Stomach (tissue), 4 donors: ENCODE measurements around the gene MSI2.

Experiments used
- EP300 ChIP-seq: sonication (generic); formaldehyde crosslinking; IDR thresholded peaks from one replicate; pipeline ENCODE4 v1.6.1; 2017; ENCODE audit warnings: antibody characterized with exemption
- POLR2A ChIP-seq, 4 donors: fragments of 450-650 bp; IDR thresholded peaks; one replicate each; pipeline ENCODE4 v1.6.1; 2016; ENCODE audit warnings: antibody characterized with exemption in 4 of 4, control low read depth in 2 of 4, mild to moderate bottlenecking in 1 of 4, moderate library complexity in 1 of 4
- POLR2AphosphoS5 ChIP-seq, 3 donors: sonication (generic); formaldehyde crosslinking; IDR thresholded peaks; one replicate each; pipeline ENCODE4 v1.6.1; 2016; ENCODE audit warnings: antibody characterized with exemption in 3 of 3
- TF ChIP-seq, protein P1 (sequence below), 7 experiments: fragments of 450-650 bp in 4 of 7; fragments of 200-600 bp in 3 of 7; sonication (generic) in 3 of 7; IDR thresholded peaks; one replicate each; pipeline ENCODE4 v1.5.1; 2016 to 2019; ENCODE audit warnings: antibody characterized with exemption in 7 of 7, control low read depth in 2 of 7, mild to moderate bottlenecking in 1 of 7

DNA sequence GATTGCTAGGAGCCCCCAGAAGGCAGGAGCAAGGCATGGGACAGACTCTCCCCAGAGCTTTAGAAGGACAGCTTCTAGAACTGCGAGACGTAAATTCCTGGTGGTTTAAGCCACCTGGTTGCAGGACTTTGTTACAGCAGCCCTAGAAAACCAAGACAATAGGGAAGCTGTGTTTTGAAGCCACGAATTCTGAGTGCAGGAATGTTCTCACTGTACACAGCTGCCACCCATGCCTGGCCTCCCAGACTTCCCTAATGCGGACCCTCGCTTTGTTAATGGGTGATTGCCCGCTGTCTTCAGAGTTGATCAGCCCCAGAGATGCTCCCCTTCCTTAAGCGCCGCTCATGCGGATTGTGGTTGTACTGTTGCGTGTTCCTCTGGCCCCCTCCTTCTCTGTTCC is 177.1 kb downstream of the MSI2 start:
- TF ChIP-seq, protein P1, sequence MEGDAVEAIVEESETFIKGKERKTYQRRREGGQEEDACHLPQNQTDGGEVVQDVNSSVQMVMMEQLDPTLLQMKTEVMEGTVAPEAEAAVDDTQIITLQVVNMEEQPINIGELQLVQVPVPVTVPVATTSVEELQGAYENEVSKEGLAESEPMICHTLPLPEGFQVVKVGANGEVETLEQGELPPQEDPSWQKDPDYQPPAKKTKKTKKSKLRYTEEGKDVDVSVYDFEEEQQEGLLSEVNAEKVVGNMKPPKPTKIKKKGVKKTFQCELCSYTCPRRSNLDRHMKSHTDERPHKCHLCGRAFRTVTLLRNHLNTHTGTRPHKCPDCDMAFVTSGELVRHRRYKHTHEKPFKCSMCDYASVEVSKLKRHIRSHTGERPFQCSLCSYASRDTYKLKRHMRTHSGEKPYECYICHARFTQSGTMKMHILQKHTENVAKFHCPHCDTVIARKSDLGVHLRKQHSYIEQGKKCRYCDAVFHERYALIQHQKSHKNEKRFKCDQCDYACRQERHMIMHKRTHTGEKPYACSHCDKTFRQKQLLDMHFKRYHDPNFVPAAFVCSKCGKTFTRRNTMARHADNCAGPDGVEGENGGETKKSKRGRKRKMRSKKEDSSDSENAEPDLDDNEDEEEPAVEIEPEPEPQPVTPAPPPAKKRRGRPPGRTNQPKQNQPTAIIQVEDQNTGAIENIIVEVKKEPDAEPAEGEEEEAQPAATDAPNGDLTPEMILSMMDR (IDR thresholded peaks at IDR 0.05): no peak
- TF ChIP-seq POLR2A (IDR thresholded peaks at IDR 0.05): no peak
- no peak for TF ChIP-seq POLR2AphosphoS5 (IDR thresholded peaks at IDR 0.05)
- no peak for TF ChIP-seq EP300
